Breast epithelium (tissue), 3 donors: ENCODE results near the gene ANKRD53.

Experiments
- CTCF ChIP-seq, 3 donors: fragments of 450-650 bp; IDR thresholded peaks; one replicate each; pipeline ENCODE4 v1.5.1; 2016 to 2017; ENCODE audit warnings: antibody characterized with exemption in 3 of 3, mild to moderate bottlenecking in 3 of 3, moderate library complexity in 3 of 3
- POLR2A ChIP-seq: fragments of 450-650 bp; IDR thresholded peaks from one replicate; pipeline ENCODE4 v1.6.1; 2016; ENCODE audit warnings: antibody characterized with exemption, mild to moderate bottlenecking, moderate library complexity
- POLR2AphosphoS5 ChIP-seq, 3 donors: sonication (generic); formaldehyde crosslinking; IDR thresholded peaks; one replicate each; pipeline ENCODE4 v1.6.1; 2017; ENCODE audit warnings: antibody characterized with exemption in 3 of 3

- TF ChIP-seq CTCF (IDR thresholded peaks at IDR 0.05), result no peak
- no peak for TF ChIP-seq POLR2AphosphoS5 (IDR thresholded peaks at IDR 0.05)
- no peak for TF ChIP-seq POLR2A
Measured at GRCh38 chr2:70961648-70961994, 16.8 kb upstream of the ANKRD53 start.
